Measurements from ENCODE around the gene WDR62. TPM values are rescaled to one million over a fixed set of nuclear protein-coding genes. Genes with fewer than 3 reads are reported as not detected.

Gene WDR62
- total RNA-seq, 4 donors from 2014 or later = 0.42 to 2.1 (median 1.4) TPM

DNA sequence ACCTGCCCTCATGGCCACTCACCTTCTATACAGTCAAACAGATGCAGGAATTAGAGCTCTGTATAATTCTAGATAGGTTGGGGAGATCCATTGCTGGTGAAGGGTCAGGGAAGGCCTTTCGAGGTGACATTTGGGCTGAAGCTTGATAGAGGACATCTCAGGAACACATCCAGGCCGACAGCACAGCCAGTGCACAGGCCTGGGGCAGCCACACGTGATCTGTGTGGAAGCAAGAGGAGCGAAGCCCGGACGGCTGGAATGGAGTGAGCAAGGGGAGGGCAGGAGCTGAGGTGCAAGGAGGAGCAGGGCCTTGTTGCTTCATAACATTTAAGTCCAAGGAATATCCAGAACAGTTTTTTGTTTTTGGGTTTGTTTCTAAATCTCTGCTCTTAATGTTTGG is 51.7 kb downstream of the WDR62 start:
- Histone ChIP-seq H3K4me1 (no peaks in the 10 kb centered on the region), H3K36me3 (peaks cover 0 to 87% (median 0%) of the 10 kb centered on the region in 3 donors), H3K4me3 (no peak overlapping the region), H3K27ac (no peak overlapping the region), H3K27me3 (no peaks in the 10 kb centered on the region), H3K9me3 (no peaks in the 10 kb centered on the region)
- WGBS, 2 donors = 79 to 89% methylated on average over 6 of the region's 6 CpGs
- no peak for DNase-seq (ENCODE audit: low spot score in 2 of 2)
- TF ChIP-seq EP300 (IDR thresholded peaks at IDR 0.05) (no peak), POLR2A (IDR thresholded peaks at IDR 0.05) (no peak)
- TF ChIP-seq, protein P1, sequence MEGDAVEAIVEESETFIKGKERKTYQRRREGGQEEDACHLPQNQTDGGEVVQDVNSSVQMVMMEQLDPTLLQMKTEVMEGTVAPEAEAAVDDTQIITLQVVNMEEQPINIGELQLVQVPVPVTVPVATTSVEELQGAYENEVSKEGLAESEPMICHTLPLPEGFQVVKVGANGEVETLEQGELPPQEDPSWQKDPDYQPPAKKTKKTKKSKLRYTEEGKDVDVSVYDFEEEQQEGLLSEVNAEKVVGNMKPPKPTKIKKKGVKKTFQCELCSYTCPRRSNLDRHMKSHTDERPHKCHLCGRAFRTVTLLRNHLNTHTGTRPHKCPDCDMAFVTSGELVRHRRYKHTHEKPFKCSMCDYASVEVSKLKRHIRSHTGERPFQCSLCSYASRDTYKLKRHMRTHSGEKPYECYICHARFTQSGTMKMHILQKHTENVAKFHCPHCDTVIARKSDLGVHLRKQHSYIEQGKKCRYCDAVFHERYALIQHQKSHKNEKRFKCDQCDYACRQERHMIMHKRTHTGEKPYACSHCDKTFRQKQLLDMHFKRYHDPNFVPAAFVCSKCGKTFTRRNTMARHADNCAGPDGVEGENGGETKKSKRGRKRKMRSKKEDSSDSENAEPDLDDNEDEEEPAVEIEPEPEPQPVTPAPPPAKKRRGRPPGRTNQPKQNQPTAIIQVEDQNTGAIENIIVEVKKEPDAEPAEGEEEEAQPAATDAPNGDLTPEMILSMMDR (IDR thresholded peaks at IDR 0.05) = no peak

DNA sequence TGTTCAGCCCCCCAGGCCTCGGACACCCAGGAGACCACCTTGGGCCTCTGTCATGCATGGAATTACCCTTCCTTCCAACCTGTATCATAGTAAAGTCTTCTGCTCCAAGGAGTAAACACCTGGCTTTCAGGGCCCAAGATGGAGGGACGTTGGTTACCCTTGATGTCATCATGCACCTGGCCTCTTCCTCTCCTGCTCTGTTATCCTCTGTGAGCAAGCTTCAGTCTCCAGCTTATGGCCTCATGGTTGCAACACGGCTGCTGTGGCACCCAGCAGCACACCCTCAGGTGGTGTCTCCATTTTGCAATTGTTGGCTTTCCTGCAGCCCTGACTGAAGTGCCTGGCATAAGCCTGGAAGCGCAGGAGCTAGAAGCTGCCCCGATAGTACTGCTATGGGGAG is 52.3 kb downstream of the WDR62 start:
- TF ChIP-seq, protein P1 (IDR thresholded peaks at IDR 0.05) = no peak
- TF ChIP-seq EP300 (IDR thresholded peaks at IDR 0.05) = no peak
- TF ChIP-seq POLR2A (IDR thresholded peaks at IDR 0.05) = no peak
- Histone ChIP-seq H3K27ac (no peak overlapping the region), H3K27me3 (no peaks in the 10 kb centered on the region), H3K4me3 (no peak overlapping the region), H3K36me3 (peaks cover 0 to 93% (median 0%) of the 10 kb centered on the region in 3 donors), H3K4me1 (no peaks in the 10 kb centered on the region), H3K9me3 (no peaks in the 10 kb centered on the region)
- DNase-seq (ENCODE audit: low spot score in 2 of 2) = no peak
- 95 to 96% methylated on average over 5 of the region's 5 CpGs for WGBS, 2 donors

DNA sequence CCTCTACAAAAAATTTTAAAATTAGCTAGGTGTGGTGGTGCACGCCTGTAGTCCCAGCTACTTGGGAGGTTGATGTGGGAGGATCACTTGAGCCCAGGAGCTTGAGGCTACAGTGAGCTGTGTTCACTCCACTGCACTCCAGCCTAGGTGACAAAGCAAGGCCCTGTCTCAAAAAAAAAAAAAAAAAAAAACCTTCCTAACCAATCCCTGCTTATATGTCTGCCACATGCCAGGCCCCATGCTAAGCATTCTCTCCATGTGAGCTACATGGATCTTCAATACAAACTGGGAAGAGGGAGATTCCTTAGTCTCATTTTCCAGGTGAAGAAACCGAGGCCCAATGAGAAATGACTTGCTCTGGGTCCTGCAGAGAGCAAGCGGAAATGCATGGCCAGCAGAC is 54.0 kb downstream of the WDR62 start:
- Histone ChIP-seq H3K4me3 (no peak overlapping the region), H3K9me3 (no peaks in the 10 kb centered on the region), H3K4me1 (peaks cover 0 to 13% (median 5%) of the 10 kb centered on the region in 4 donors), H3K36me3 (peaks cover 0 to 95% (median 3%) of the 10 kb centered on the region in 3 donors), H3K27me3 (no peaks in the 10 kb centered on the region), H3K27ac (no peak overlapping the region)
- 85 to 95% methylated on average over 3 of the region's 3 CpGs for WGBS, 2 donors
- no peak for TF ChIP-seq EP300 (IDR thresholded peaks at IDR 0.05)
- TF ChIP-seq, protein P1 (IDR thresholded peaks at IDR 0.05) = no peak
- no peak for TF ChIP-seq POLR2A (IDR thresholded peaks at IDR 0.05)
- no peak for DNase-seq (ENCODE audit: low spot score in 2 of 2)

DNA sequence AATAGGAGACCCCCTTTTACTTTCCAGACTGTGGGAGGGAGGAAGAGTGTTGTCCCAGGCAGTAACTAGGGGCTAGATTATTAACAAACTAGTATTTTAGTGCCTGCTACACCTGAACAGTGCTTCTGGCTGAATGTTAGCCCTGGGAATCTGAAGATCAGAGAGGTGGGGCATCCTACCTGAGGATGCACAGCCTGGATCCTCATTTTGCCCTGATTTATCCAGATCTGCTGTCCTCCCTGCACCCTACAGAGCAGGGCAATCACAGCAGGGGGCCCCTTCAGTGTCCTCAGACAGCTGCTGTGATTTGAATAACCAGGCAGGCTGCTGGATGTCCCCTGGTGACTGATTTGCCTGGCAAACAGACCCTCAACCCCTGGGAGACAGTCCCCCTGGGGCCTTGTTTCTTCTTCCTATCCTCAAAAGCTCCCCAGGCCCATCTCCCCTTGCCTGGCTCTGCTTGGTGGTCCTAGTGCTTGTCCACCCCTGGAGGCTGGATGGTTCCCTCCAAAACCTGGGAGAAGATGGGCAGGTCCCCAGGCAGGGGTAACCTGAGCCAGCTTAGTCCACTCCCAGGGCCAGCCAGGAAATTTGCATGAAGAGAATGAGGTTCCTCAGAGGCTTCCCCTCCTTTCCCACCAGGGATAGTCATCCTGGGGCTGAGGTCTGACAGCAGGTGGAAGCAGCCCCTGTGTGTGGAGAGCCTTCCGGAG is 55.9 kb downstream of the WDR62 start, which contains the start of gene OVOL3:
TSS of gene OVOL3 (plus strand) at position 657 of the 713 bp plus-strand sequence. CDS start 60 bp downstream, outside the sequence.
- Histone ChIP-seq H3K27ac (no peak within 1 kb of the TSS), H3K4me1 (peaks cover 0 to 19% (median 8%) of the 10 kb centered on the region in 4 donors), H3K36me3 (peaks cover 0 to 79% (median 3%) of the 10 kb centered on the region in 3 donors), H3K27me3 (no peaks in the 10 kb centered on the region), H3K9me3 (no peaks in the 10 kb centered on the region), H3K4me3 (no peak within 1 kb of the TSS)
- TF ChIP-seq EP300 (IDR thresholded peaks at IDR 0.05) (no peak), POLR2A (IDR thresholded peaks at IDR 0.05) (no peak)
- TF ChIP-seq, protein P1 (IDR thresholded peaks at IDR 0.05) = no peak
- no peak for DNase-seq (ENCODE audit: low spot score in 2 of 2)
- WGBS, 2 donors = 83 to 86% methylated on average over 1 of the region's 1 CpG

DNA sequence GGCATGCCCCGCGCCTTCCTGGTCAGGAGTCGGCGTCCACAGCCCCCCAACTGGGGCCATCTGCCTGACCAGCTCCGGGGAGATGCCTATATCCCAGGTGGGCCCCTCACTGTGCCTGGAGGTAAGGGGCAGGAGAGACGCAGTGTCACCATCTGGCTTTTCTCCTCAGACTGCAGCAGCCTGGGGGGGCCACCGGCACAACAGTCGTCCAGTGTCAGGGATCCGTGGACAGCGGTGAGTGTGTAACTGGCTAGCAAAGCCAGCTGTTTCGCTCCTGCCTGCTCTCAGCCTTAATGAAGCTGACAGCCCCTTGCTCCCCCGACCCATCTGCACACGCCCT is 56.5 kb downstream of the WDR62 start:
- peaks cover 0 to 24% (median 12%) of the 10 kb centered on the region in 4 donors for H3K4me1 ChIP-seq
- peaks cover 0 to 75% (median 3%) of the 10 kb centered on the region in 3 donors for H3K36me3 ChIP-seq
- no peaks in the 10 kb centered on the region for H3K9me3 ChIP-seq
- no peak overlapping the region for H3K27ac ChIP-seq
- TF ChIP-seq, protein P1 (IDR thresholded peaks at IDR 0.05) = no peak
- TF ChIP-seq POLR2A (IDR thresholded peaks at IDR 0.05) (no peak), EP300 (IDR thresholded peaks at IDR 0.05) (no peak)
- no peaks in the 10 kb centered on the region for H3K27me3 ChIP-seq
- H3K4me3 ChIP-seq = no peak overlapping the region
- 71 to 77% methylated on average over 10 to 13 of the region's 13 CpGs for WGBS, 2 donors
- DNase-seq (ENCODE audit: low spot score in 2 of 2) = no peak

Data from tibial nerve (tissue), 4 donors.